Daoy (cell line): Measurements from ENCODE around the gene SNRPD3. TPM values are rescaled to one million over a fixed set of nuclear protein-coding genes. Genes with fewer than 3 reads are reported as not detected.
"Not testable (repeated sequence)": the region's sequence is repeated elsewhere in the genome, so short reads cannot be mapped to it uniquely, and the experiment has no call there.

Experiments
- DNase-seq: peaks from one replicate; pipeline ENCODE4 v3.0.0-alpha.2; 2015; ENCODE audit warnings: low read depth
- total RNA-seq: library from RNA; depleted of rRNA; stranded (reverse); fragments of >200 nt; shearing (Covaris generic); gene quantifications from 2 replicates; pipeline ENCODE4 v1.2.3, GENCODE V29; 2014

Gene SNRPD3
- total RNA-seq, 1 experiment from 2014 or later: 201 TPM

DNA sequence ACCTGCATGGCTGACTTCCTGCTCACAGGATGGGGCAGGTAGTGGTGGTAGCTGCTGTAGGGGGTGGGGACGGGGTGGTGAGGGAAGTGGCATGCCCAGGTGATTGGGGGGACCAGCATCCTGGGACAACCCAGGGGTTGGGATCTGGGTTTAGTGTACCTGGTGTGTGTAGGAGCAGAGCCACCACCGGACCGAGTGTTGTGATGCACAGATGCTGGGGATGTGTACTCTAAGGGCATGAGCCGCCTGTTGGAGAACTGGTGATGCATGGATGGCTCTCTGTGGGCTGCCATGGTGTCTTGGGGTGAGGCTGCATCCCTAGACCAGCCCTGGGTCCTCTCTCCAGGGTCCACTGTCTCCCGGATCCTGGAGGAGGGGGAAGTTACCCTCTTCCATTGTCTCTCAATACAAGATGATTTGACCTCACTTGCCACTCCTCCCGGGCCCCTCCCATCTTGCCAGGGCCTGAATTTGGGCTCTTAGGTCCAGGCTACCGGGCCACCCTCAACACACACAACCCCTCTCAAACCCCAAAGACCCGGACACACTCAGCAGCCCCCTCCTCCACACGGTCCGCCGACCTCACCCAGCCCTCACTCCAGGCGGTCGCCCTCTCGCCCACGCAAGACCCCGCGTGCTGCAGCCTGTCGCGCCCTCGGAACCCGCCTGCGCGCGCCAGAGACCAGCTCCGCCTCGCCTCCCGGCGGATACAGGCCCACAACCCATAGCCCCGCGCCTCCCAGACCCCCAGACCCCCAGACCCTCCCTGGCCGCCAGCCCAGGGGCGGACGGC, 36.5 kb downstream of the SNRPD3 start:
- no peak for DNase-seq

GRCh38 chr22:24592851-24593558, 37.2 kb downstream of the SNRPD3 start, which contains the start of gene LRRC75B:
LRRC75B (minus strand) TSS chr22:24593073; CDS start chr22:24593039, 34 bp downstream.
- DNase-seq: peak; percentile 88

DNA sequence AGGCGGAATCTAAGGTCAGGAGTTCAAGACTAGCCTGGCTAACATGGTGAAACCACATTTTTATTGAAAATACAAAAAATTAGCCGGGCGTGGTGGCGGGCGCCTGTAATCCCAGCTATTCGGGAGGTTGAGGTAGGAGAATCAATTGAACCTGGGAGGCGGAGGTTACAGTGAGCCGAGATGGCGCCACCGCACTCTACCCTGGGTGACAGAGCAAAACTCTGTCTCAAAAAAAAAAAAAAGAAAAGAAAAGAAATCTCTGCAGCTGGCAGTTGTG, 37.7 kb downstream of the SNRPD3 start:
- DNase-seq: not testable (repeated sequence)

- DNase-seq: no peak
These were observed 38.2 kb downstream of the SNRPD3 start for GRCh38 chr22:24593836-24594568.

GRCh38 chr22:24594569-24595120, 38.8 kb downstream of the SNRPD3 start:
- no peak for DNase-seq

GRCh38 chr22:24595228-24595627, 39.4 kb downstream of the SNRPD3 start:
- no peak for DNase-seq

DNA sequence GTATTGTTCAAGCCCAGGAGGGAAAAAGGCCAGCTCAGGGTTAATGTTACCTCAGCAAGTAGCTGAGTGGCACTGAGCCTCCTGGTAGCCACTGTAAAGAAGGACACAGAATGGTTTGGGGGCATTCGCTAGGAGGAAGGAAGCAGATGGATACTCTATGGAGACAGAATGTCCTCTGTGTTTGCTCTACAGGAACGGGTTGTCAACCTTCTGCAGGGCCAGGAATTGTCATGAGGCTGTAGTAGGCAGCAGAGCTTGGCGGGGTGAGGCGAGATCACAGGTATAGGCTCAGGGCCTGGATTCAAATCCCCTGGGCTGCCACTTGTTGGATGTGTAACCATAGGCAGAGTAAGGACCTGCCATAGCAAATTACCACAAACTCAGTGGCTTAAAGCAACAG, 40.1 kb downstream of the SNRPD3 start:
- no peak for DNase-seq

DNA sequence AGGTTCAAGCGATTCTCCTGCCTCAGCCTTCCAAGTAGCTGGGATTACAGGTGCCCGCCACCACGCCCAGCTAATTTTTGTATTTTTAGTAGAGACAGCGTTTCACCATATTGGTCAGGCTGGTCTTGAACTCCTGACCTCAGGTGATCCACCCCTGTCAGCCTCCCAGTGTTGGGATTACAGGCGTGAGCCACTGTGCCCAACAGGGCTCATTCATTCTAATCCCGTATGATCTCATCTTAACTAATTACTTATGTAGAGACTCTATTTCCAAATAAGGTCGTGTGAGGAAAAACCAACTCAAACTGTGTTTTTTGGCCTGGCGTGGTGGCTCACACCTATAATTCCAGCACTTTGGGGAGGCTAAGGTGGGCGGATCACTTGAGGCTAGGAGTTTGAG, 41.3 kb downstream of the SNRPD3 start:
- not testable (repeated sequence) for DNase-seq

- DNase-seq: no peak
These were observed 43.7 kb downstream of the SNRPD3 start for GRCh38 chr22:24599514-24599913.

- DNase-seq: not testable (repeated sequence)
These were observed 44.3 kb downstream of the SNRPD3 start for GRCh38 chr22:24599958-24600715.

GRCh38 chr22:24601217-24602104, 45.7 kb downstream of the SNRPD3 start:
- DNase-seq: peak; percentile 38

GRCh38 chr22:24602105-24602749, 46.4 kb downstream of the SNRPD3 start:
- DNase-seq: not testable (repeated sequence)

GRCh38 chr22:24602847-24603769, 47.3 kb downstream of the SNRPD3 start, which contains the start of gene GGT1:
GGT1 (plus strand) TSS chr22:24603193; CDS start chr22:24611082, 7,889 bp downstream.
- DNase-seq: not testable (repeated sequence)

GRCh38 chr22:24603770-24604629, 48.2 kb downstream of the SNRPD3 start:
- not testable (repeated sequence) for DNase-seq

DNA sequence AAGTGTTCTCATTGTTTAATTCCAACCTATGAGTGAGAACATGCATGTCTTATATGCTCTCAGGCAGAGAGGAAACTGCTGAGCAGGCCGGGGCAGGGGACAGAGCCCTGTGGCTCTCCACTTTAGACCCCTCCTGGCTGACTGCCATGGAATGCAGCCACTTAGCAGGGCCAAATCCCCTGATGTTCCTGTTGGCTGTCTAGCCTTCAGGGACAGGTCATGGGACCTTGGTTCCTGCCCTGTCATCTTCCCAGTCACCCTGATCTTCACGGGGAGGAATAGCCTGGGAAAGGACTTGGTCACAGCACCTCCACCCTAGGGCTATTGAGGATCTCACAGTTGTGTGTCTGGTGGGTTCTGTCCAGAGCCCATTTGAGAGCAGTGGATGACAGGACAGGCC, 50.5 kb downstream of the SNRPD3 start:
- not testable (repeated sequence) for DNase-seq

- peak; percentile 79 for DNase-seq
These were observed 51.7 kb downstream of the SNRPD3 start for GRCh38 chr22:24607429-24607983.

- not testable (repeated sequence) for DNase-seq
These were observed 52.5 kb downstream of the SNRPD3 start for GRCh38 chr22:24608327-24608726.
